ENCODE measurements around the gene AREG.
"Not testable (repeated sequence)": the region's sequence is repeated elsewhere in the genome, so short reads cannot be mapped to it uniquely, and the experiment has no call there.

The AREG gene, protein sequence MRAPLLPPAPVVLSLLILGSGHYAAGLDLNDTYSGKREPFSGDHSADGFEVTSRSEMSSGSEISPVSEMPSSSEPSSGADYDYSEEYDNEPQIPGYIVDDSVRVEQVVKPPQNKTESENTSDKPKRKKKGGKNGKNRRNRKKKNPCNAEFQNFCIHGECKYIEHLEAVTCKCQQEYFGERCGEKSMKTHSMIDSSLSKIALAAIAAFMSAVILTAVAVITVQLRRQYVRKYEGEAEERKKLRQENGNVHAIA

DNA sequence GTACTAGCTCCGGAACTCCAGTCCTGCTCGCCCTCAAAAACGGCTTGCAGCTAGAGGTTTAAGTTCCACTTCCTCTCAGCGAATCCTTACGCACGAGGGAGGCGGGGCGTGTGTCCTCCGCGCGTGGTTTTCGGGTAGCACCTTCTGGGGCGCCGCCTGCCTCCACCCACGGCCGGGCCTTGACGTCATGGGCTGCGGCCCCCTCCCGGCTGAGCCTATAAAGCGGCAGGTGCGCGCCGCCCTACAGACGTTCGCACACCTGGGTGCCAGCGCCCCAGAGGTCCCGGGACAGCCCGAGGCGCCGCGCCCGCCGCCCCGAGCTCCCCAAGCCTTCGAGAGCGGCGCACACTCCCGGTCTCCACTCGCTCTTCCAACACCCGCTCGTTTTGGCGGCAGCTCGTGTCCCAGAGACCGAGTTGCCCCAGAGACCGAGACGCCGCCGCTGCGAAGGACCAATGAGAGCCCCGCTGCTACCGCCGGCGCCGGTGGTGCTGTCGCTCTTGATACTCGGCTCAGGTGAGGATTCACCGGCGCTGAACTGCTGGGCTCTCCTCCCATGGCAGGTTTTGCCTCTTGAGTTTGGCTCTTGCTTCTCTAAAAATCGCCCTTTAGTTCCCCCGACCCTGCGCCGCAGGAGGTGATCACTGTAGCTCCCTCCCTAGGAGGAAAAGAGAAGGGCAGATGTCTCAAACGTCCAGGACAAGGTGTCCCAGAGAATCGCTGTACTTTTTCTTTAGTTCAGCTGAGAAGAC, at the start of gene AREG:
AREG (plus strand) TSS at position 246 of the 752 bp plus-strand sequence; CDS start at position 456, 210 bp downstream.
- no peak for DNase-seq

DNA sequence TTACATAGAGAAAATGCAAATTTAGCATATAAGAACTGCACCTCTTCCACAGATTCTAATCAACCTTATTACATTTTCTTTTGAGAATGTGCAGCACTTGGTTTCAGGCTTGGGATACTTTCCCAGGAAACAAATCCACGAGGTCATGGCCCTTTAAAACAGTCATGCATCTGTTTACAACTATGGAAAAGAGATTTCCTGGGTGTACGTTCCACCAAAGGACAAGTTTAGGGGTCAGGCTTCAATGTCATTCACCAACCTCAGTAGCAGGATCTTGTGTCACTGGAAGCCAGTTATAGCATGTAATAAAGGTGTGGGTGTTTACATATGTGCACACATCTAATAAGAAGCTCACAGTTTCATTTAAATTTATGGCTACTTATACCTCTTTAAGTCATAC, 49.3 kb upstream of the AREG start:
- DNase-seq: no peak

DNA sequence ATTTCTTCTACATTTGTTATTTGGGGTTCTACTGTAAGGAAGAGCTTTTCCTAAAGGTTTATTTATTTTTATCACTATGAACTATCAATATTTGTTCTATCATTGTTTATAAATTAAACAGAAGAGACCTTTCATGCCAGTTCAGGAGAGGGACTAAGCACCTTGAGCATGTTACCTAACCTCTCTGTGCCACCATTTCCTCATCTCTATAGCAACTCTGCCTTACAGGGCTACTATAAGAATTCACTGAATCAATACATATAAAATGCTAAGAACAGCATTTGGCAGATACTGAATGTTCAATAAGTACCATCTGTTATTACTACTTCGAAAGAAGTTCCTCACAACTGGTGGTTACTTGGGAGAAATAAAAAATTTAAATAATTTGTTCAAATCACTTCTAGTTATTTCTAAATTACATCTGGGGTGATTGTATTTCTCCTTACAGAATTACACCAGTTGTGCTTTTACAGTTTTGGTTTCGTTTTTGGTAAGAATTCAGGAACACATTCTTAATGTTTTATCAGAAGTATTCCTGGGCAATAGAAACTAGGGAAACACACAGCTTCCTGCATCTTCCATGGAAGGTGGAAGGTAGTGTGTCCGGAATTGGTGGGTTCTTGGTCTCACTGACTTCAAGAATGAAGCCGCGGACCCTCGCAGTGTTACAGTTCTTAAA, 47.0 kb upstream of the AREG start:
- no peak for DNase-seq

DNA sequence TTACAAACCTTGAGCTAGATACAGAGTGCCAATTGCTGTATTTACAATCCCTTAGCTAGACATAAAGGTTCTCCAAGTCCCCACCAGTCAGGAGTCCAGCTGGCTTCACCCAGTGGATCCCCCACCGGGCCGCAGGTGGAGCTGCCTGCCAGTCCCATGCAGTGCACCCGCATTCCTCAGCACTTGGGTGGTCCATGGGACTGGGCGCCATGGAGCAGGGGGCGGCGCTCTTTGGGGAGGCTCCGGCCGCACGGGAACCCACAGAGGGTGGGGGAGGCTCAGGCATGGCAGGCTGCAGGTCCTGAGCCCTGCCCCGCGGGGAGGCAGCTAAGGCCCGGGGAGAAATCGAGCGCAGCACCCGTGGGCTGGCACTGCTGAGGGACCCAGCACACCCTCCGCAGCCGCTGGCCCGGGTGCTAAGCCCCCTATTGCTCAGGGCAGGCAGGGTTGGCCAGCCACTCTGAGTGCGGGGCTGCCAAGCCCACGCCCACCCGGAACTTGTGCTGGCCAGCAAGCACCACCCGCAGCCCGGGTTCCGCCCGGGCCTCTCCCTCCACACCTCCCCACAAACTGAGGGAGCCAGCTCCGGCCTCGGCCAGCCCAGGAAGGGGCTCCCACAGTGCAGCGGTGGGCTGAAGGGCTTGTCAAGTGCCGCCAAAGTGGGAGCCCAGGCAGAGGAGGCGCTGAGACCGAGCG, 45.9 kb upstream of the AREG start:
- DNase-seq: not testable (repeated sequence)

DNA sequence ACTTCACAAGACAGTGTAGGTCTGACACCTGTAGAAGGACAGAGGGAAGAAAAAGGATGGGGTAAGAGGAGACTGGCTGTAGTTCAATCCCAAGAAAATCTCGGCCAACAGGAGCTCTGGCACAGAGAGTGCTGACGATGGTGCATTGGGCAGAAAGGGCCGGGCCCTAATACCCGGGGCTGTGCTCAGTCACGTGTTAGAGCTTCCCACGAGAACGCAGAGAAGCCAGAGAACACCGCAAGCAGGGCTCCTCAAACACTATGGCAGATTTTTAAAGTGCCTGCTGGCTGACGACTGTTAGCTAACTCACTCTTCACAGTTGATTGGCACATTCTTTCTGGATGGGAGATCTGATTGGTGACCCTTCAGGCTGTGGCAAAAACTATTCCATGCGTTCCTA, 44.5 kb upstream of the AREG start:
- no peak for DNase-seq

DNA sequence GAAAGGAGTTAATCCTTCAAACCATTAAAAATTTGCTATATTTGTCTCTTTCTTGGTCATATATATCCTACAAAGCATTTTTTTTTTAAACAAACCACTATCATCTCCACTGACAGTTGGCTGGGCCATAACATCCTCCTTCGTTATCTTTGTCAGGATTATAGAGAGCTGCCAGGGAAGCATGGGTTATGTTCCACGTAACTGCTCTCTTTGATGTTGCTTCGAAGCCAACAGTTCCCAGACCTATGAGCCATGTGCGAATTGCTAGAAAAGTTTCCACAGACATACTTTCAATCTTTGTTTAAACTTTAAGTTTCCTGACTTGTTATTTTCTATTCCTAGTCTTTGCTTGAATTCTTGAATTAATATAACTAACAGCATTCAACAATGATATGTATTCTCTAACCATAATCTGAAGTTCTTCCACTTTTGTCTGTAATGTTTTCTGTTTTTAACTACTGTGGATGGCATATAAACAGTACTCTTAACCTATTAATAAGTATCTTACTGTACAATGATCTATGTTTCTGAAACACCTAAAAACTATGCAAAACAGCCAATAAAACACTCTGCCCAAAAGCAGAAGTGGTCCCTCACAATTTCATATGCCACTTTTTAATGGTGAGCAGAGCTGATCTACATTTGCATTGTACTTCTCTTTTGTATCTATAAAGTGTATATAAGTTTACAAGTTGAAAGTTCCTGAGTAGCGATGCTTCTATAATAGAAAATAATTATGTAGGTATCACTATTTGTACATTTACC, 42.1 kb upstream of the AREG start:
- no peak for DNase-seq

DNA sequence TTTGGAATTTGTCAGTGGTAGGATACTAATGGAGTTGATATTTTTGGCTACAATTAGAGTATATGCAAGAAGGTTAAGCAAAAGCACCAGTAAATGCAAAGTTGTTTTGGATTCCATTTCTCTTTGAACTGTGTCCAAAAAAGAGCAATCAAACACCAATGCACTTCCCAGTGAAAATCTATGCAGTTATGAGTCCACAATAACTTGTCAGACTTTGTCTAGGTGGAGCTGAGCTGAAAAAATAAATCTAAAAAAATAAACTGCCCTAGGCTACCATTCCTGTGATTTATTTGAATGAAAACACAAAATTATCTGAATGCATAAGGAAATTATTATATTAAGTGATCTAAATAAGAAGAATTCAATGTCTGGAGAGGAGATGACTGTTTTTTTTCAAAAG, 37.0 kb upstream of the AREG start:
- no peak for DNase-seq

DNA sequence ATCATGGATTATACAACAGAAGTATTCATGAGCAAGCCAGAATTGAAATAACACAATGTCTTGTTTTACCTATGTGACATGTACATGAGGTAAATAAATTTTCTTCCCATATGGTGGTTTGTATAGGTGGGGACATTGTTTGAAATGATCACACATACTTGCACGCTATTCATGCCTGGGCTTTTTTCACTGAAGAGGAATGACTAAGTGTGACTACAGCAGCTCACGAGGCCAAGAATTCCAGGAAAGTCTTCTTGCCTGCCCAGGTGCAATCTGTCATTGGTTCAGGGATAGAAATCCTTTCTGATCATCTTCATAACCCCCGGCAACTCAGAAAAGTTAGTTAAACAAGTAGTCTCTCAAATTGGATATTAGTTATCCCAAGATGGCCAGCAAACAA, 36.3 kb upstream of the AREG start:
- DNase-seq: no peak

DNA sequence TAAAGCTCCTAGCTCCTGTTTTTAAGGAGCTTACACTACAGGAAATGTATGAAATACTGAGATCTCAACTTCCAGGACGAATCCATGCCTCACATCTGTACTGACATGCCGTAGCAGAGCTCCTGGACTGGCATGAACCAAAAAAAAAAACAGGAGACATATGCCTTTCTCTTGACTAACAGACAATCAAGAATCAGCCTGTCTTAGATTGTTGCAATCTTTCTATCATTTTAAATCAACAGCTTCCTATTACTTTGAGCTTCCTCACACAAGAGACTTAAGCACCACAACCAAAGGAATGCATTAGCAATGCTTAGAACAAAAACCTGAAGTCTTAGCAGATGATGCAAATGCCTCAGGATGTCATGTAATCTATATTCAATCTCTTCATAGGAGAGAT, 34.7 kb upstream of the AREG start:
- DNase-seq: no peak

DNA sequence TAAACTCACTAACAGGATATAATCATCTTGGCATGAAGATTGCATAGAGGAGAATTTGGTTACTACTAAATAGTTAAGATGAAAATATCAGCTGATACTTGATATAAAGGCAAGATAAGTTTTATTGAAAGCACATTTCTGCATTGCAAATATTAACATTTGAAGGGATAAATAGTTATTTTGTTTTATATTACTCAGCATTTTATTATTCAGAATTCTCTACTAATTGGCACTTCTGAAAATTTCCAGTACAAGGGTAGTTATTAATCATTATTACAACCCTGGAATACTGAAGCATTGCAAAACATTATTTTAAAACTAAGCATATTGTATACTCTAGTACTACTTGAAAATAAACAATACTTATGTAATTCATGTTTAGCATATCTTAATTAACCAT, 32.7 kb upstream of the AREG start:
- DNase-seq: no peak

DNA sequence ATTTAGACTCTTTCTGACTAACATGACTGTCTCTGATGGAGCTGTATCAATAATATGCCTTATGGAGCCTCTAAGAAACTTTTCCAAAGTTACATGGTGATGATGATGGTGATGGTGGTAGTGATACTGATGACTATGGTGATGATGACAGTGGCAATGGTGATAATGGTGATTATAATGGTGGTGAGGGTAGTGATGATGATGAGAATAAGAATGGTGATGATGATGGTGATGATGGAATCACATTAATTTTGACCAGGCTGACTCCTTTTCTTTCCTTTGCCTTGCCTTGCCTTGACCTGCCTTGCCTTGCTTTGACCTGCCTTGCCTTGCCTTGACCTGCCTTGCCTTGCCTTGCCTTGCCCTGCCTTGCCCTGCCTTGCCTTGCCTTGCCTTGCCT, 31.7 kb upstream of the AREG start:
- DNase-seq: no peak

DNA sequence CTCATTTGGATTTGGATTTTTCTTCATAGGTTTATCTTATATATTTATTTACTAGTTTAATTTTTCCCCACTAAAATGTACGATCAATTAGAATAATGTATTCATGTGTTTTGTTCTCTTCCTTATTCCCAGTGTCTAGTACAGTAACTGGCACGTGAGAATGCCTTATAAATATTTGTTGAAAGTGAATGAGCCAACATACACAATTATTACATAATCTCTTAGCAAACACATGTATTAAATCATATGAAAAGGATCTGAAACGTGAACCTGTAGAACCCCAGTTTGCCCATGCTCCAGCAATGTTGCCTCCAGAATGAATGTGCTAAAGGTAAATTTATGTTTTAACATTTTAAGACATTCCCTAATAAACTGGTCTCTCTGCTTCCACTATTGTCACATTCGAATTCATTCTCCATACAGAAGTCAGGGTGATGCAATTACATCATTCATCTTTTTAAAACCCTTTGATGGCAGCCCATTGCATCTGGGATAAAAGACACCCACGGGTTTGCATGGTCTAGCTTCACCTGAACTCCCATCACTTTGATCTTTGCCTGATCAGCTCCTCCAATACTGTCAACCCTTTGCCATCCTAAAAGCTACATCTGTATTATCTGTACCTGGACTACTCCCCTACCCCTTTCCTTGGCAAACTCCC, 30.7 kb upstream of the AREG start:
- no peak for DNase-seq

DNA sequence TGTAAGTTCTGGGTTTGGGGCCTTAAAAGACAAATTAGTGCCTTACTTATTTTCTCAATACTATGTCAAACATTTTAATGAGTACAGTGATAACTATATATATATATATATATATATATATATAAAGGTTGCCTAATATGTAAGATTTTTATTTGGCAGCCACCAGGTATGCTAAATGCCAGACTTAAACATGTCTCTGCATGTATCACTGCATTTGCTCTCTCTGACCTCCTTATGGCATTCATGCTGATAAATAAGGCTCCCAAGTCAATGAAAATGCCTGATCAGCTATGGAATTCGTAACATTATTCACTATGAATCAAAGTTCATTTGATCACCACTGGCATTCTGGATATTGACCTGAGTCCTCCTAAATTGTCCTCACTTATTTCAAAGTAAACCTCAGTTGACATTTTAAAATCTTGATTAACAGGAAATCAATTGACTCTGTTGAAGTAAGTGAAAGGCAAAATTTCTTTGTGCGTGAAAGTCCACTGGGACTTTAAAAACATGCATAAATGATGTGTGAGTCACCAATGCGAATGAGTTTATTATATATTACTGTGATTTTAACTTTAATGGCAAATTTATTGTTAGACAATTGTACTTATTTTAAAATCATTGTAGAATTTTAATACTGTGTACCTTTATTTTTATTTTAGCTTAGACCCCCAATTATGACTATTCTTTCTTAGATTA, 29.2 kb upstream of the AREG start:
- no peak for DNase-seq

DNA sequence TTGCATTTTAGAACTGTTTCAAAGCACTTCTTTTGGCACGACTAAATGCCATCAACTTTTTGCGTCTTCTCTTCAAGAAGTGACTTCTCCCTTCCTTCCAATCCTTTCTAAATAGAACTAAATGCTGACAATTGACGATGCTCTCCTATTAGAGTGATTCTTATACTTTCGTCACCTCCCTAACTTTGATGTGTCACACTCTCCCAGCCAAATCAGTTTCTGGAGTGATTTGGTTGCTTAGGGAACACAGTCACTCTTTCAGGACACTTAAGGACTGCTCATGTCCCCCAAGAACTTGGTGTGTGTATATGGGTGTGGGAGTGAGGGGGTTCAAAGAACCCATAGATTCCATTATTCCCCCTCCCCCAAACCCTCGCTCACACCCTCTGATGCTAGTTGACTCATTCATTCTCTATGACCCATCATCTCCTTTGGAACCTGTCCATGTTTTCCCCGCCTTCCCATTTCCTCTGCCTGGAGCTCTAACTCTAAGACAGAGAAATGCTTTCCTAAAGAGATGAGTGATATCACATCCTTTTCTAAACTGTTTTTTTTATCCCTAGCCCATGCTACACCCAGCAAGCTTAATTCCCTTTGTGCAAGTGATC, 26.8 kb upstream of the AREG start:
- no peak for DNase-seq

DNA sequence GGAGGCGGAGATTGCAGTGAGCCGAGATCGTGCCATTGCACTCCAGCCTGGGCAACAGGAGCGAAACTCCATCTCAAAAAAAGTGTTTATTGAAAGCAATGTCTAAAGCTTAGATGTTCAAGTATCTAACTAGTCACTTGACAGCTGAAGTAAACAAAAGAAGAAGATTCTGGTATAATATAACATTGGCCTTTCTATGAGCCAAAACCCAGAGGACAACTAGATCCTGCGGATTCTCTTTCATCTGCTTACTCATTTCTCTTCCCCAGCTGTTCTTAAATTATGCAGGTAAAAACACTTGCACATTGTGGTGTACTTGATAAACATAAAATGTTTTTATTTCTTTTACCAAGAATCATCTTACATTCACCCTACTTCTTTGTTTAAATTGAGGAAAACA, 24.1 kb upstream of the AREG start:
- DNase-seq: no peak

DNA sequence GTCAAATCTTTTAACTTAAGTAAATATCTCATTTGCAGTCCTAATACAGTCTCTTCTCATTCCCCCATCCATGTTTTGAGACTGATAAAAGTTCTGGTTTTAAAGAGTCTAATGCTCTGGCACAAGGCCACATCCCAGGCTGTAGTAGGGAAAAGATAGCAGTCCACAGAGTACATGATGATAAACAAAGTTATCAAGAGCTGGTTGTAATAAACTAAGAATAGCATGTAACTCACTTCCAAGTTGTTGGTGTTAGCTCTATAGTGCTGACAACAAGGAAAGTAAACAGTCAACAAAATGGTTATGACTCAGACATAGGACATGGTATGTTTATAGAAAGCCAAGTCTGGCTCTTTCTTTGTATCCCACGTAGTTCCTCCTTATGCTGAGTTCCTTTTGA, 21.8 kb upstream of the AREG start:
- DNase-seq: no peak

DNA sequence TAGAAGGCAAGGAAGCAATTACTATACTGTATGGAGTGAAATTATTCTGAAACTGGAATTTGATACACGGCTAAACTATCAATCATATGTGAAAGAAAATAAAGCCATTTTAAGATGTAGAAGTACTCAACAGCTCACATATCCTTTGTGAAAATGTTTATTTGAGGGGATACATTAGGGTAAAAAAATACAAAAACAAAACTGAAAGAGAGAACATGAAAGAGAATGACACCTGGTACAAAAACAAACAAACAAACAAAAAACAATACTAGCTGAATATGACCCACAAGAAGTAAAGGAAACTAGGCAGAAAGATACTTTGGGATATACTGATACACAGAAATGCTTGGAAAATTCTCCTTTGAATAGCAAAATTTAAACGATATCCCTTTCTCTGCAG, 20.8 kb upstream of the AREG start:
- DNase-seq: no peak

DNA sequence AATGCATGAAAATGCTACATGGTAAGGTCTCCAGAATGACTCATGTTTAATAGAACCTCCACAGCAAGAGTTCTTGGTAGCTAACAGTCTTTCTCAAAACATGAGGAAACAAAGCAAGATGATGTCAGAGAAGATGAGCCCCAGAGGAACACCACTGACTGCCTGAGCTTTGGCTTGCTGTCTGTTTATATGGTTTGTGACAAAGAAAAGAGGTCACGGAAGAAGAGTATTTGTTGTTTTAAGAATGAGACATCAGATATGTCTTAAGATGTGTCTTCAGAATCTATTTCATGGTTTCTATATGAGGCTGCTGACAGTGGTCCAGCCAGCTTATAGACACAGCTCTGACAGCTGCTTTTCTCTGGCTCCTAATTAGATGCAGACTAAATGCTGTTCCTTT, 18.8 kb upstream of the AREG start:
- no peak for DNase-seq

DNA sequence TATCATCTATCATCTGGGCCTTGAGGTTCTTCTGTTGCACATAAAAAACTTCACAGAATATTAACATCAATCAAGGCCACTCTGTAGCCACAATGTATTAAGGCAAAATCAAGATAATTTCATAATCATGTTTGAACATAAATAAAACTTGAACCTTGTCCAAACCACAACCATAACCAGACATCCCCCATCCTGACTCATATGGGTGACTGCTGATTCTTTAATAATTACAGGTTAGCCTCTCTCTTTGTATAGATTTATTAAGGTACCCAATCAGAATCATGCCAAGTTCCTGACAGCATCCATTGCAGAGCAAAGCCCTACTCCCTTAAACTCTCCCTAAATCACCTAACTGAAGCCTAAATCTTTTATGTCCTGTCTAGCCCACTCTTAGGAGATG, 16.7 kb upstream of the AREG start:
- no peak for DNase-seq

DNA sequence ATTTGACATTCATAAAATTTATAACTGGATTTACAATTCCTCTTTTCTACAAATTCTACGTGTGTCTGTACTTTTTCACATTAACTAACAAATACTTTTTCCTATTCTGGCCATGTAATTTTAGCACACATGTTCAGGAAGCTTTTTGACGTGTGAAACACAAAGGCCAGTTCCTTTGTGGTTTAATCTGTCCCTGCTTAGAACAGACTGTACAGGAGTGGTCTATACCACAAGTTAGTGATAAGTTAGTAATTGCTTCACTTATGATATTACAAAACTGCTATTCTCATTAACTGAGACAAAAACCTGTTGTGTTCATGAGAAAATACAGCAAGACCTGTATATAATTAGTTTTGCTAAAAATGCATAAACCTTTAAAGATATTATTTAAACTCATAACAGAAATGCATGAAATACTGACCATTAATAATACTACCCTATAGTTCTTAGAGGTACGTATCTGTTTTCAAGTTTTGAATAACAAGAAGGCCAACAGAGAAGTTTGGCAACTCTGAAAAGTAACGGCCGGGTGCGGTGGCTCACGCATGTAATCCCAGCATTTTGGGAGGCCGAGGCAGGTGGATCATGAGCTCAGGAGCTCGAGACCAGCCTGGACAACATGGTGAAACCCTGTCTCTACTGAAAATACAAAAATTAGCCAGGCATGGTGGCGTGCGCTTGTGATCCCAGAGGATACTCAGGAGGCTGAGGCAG, 13.7 kb upstream of the AREG start:
- DNase-seq: no peak

DNA sequence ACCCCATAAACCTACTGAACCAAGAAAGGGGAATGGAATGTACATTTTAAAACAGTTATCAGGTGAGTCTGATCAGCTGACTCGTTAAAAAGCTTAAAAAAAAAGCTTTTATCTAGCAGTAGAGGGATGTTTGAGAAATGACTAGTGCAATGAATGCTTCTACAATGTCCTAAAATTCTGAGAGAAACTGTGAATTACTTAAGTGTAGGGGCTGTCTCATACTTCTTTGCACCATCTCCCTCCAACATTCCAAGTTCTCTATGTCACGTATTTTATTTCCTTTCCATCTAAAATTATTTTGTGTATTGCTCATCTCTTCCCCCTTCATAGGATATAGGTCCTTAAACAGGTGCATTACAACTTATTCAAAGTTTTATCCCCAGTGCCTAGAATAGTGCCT, 11.9 kb upstream of the AREG start:
- DNase-seq: no peak
